K562 (cell line): ENCODE measurements around the gene RPL39. TPM values are rescaled to one million over a fixed set of nuclear protein-coding genes. Genes with fewer than 3 reads are reported as not detected.
A peak's percentile ranks its signal among the peaks of the same experiment; 100 is the strongest.

Source experiments
- BRD9 ChIP-seq: fragments of 450-650 bp; IDR thresholded peaks from 2 replicates; pipeline ENCODE4 v1.6.1; 2018; ENCODE audit warnings: low read depth; ENCODE audit not compliant: partially characterized antibody
- FOXK2 ChIP-seq, 2 experiments: fragments of 450-650 bp; IDR thresholded peaks in 1 of 2; conservative IDR thresholded peaks in 1 of 2; 2 replicates each; pipeline ENCODE4 v1.6.1; 2016; ENCODE audit warnings: low read depth in 2 of 2, mild to moderate bottlenecking in 1 of 2
- KLF10 ChIP-seq: fragments of 250-450 bp; sonication (Bioruptor Pico); IDR thresholded peaks from 2 replicates; pipeline ENCODE4 v1.6.1; 2021; ENCODE audit warnings: matching md5 sums
- NR3C1 ChIP-seq: sonication (generic); formaldehyde crosslinking; IDR thresholded peaks from 2 replicates; pipeline ENCODE4 v1.8.1; 2022; ENCODE audit warnings: missing genetic modification reagents
- PHF21A ChIP-seq: fragments of 450-650 bp; IDR thresholded peaks from 2 replicates; pipeline ENCODE4 v1.6.1; 2017; ENCODE audit warnings: low read depth, borderline replicate concordance
- PHF8 ChIP-seq: fragments of 200-600 bp; sonication (generic); IDR thresholded peaks from 2 replicates; pipeline ENCODE4 v1.6.1; 2012; ENCODE audit warnings: mixed run types, mild to moderate bottlenecking, inconsistent platforms, low read length, moderate library complexity, borderline replicate concordance
- POLR2B ChIP-seq: fragments of 450-650 bp; IDR thresholded peaks from 2 replicates; pipeline ENCODE4 v1.6.1; 2018; ENCODE audit warnings: low read depth; ENCODE audit not compliant: partially characterized antibody
- polyA plus RNA-seq, 8 experiments: library from polyadenylated mRNA; depleted of rRNA in 4 of 8; stranded (reverse) in 5 of 8; unstranded in 3 of 8; fragments of >200 nt; fragmentation: Nextera tagmentation in 2 of 8; fragmentation: Illumina TruSeq in 1 of 8; extraction: Ambion mirVana in 2 of 8; extraction: Trizol in 1 of 8; gene quantifications; 2 replicates each; pipeline versions ENCODE4 v1.2.1 to v1.2.3, GENCODE V29; 2011 to 2014; ENCODE audit warnings: inconsistent platforms in 1 of 8, missing spikeins in 1 of 8
- total RNA-seq, 7 experiments: library from RNA; depleted of rRNA in 6 of 7; stranded (reverse); fragments of >200 nt in 6 of 7; fragmentation: Illumina TruSeq in 2 of 7; extraction: Trizol in 2 of 7; gene quantifications; 2 replicates each; pipeline versions ENCODE4 v1.2.1 to v1.2.3, GENCODE V29; 2011 to 2021; ENCODE audit warnings: low replicate concordance in 1 of 7
- TF ChIP-seq, protein P1 (sequence below): sonication (generic); formaldehyde crosslinking; IDR thresholded peaks from 2 replicates; pipeline ENCODE4 v1.4.0; 2020; ENCODE audit warnings: mild to moderate bottlenecking, missing genetic modification reagents
- TF ChIP-seq, protein P2 (sequence below), 3 experiments: fragments of 200-800 bp in 1 of 3; sonication (Bioruptor generic) in 1 of 3; sonication (generic) in 1 of 3; formaldehyde crosslinking in 1 of 3; IDR thresholded peaks; 2 replicates each; pipeline versions ENCODE4 v1.6.1 to v1.8.0; 2016 to 2022; ENCODE audit warnings: mild to moderate bottlenecking in 2 of 3, missing compliant biosample characterization in 2 of 3, missing genetic modification characterization in 2 of 3, missing genetic modification reagents in 1 of 3
- TF ChIP-seq, protein P3 (sequence below): fragments of 250-450 bp; sonication (Bioruptor Pico); IDR thresholded peaks from 2 replicates; pipeline ENCODE4 v1.9.0; 2021; ENCODE audit warnings: mild to moderate bottlenecking, inconsistent platforms
- TF ChIP-seq, protein P4 (sequence below): fragments of 250-450 bp; sonication (Bioruptor Pico); IDR thresholded peaks from 2 replicates; pipeline ENCODE4 v1.5.0; 2021; ENCODE audit warnings: mild to moderate bottlenecking, moderate library complexity
- TF ChIP-seq, protein P5 (sequence below): IDR thresholded peaks from 2 replicates; pipeline ENCODE4 v1.6.1; 2011; ENCODE audit warnings: borderline replicate concordance, low read depth, mild to moderate bottlenecking, moderate library complexity, low read length; ENCODE audit not compliant: insufficient read depth, poor library complexity, severe bottlenecking
- TF ChIP-seq, protein P6 (sequence below): fragments of 250-450 bp; sonication (Bioruptor Pico); IDR thresholded peaks from 2 replicates; pipeline ENCODE4 v1.8.0; 2021; ENCODE audit warnings: borderline replicate concordance, mild to moderate bottlenecking, moderate library complexity; ENCODE audit not compliant: poor library complexity, severe bottlenecking

Gene RPL39
- total and polyA plus RNA-seq, 9 of the 15 experiments (the other 6 are each of a cell fraction or from before 2014, with no cell fraction given), result 1,382 to 5,043 (median 3,226) TPM

DNA sequence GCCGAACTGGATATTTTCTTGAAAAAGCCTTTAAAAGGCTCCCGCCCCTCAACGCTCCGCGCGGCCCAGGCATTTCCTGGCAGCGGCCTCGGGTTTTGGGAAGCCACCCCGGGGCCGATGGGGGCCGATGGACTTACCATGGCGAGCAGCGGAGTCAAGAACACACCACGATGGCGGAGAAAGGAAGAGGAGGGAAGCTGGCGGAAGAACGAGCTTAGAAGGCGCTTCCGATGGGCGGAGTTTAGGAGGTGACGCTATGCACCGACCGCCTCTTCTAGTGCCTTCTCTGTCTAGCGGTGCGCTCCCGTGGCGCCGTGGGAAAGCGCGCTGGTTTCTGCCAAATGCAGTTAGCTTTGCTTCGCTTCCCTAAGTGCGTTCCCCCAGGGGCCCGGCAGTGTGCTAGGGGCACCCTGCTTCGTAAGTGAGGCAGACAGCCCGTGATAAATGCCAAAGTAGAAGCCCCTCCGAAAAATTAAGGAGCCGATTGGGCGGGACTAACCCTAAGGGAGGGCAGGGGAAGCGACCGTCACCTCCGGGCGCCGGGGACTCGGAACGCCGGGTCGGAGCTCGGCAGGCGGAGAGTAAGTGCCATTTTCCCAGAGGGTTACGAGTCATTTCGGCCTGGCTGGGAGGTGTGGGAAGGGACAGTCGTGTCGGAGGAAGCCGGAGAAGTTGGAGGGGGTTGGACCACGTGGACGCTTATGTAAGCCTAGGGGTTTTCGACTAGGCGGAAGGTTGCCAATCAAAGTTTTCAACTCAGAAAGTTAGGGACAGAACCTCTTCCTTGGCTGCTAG lies at the start of gene RPL39 (continued):
- TF ChIP-seq, protein P1, sequence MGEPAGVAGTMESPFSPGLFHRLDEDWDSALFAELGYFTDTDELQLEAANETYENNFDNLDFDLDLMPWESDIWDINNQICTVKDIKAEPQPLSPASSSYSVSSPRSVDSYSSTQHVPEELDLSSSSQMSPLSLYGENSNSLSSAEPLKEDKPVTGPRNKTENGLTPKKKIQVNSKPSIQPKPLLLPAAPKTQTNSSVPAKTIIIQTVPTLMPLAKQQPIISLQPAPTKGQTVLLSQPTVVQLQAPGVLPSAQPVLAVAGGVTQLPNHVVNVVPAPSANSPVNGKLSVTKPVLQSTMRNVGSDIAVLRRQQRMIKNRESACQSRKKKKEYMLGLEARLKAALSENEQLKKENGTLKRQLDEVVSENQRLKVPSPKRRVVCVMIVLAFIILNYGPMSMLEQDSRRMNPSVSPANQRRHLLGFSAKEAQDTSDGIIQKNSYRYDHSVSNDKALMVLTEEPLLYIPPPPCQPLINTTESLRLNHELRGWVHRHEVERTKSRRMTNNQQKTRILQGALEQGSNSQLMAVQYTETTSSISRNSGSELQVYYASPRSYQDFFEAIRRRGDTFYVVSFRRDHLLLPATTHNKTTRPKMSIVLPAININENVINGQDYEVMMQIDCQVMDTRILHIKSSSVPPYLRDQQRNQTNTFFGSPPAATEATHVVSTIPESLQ, result no peak
- no peak for TF ChIP-seq KLF10
- TF ChIP-seq POLR2B, result peak; percentile 89
- TF ChIP-seq, protein P2, sequence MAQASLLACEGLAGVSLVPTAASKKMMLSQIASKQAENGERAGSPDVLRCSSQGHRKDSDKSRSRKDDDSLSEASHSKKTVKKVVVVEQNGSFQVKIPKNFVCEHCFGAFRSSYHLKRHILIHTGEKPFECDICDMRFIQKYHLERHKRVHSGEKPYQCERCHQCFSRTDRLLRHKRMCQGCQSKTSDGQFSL (CRISPR knock-in tag; IDR thresholded peaks at IDR 0.05), result no peak
- TF ChIP-seq, protein P2 (tag; IDR thresholded peaks at IDR 0.05), result no peak
- TF ChIP-seq, protein P3, sequence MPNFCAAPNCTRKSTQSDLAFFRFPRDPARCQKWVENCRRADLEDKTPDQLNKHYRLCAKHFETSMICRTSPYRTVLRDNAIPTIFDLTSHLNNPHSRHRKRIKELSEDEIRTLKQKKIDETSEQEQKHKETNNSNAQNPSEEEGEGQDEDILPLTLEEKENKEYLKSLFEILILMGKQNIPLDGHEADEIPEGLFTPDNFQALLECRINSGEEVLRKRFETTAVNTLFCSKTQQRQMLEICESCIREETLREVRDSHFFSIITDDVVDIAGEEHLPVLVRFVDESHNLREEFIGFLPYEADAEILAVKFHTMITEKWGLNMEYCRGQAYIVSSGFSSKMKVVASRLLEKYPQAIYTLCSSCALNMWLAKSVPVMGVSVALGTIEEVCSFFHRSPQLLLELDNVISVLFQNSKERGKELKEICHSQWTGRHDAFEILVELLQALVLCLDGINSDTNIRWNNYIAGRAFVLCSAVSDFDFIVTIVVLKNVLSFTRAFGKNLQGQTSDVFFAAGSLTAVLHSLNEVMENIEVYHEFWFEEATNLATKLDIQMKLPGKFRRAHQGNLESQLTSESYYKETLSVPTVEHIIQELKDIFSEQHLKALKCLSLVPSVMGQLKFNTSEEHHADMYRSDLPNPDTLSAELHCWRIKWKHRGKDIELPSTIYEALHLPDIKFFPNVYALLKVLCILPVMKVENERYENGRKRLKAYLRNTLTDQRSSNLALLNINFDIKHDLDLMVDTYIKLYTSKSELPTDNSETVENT (CRISPR knock-in tag), result no peak
- TF ChIP-seq PHF21A, result no peak
- TF ChIP-seq, protein P4, sequence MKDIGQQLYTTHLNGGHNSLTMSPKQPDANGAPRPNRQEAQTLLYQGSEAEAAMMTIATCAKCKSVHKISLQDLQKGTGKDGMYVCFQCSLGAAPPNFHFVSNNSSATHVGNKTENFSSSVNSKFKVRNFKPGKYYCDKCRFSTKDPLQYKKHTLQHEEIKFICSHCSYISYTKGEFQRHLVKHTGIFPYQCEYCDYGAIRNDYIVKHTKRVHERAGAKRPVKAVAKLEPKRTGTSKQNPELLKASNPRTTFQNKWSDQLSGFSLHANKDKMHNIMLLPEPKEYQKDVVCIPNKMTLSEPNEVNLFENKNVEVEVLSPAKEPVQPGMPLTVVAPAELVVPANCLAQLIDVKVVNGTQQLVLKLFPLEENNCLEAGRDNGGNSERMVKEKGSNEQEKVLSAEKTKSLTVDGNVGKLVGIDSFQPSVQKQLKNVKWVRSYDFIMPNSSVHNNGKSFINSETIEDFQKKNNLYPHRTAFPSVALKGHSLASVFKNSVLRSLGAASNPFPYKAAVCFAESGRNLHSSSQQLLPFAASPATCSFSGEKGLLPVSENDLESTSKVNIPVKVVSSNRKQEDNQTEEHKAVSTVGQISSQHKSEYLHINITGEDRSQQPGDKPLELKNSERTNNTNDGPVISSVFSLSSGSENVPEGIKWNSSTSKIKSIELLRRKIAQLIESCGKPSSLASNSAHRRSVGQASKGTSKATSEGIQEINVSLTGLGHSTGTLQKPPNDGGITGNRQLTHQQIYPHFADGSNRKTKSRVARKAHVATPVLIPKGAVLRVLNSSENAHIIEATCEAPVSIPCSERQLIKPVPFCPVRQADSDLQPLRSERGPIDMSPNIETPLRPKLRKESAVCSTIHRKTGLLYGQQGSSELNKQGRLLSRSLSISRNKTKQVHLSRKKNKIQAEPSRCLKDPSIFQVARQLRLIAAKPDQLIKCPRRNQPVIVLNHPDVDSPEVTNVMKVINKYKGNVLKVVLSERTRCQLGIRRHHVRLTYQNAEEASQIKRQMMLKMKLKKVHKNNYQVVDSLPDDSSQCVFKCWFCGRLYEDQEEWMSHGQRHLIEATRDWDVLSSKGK (CRISPR knock-in tag), result no peak
- TF ChIP-seq, protein P5, sequence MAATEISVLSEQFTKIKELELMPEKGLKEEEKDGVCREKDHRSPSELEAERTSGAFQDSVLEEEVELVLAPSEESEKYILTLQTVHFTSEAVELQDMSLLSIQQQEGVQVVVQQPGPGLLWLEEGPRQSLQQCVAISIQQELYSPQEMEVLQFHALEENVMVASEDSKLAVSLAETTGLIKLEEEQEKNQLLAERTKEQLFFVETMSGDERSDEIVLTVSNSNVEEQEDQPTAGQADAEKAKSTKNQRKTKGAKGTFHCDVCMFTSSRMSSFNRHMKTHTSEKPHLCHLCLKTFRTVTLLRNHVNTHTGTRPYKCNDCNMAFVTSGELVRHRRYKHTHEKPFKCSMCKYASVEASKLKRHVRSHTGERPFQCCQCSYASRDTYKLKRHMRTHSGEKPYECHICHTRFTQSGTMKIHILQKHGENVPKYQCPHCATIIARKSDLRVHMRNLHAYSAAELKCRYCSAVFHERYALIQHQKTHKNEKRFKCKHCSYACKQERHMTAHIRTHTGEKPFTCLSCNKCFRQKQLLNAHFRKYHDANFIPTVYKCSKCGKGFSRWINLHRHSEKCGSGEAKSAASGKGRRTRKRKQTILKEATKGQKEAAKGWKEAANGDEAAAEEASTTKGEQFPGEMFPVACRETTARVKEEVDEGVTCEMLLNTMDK, result no peak
- TF ChIP-seq, protein P6, sequence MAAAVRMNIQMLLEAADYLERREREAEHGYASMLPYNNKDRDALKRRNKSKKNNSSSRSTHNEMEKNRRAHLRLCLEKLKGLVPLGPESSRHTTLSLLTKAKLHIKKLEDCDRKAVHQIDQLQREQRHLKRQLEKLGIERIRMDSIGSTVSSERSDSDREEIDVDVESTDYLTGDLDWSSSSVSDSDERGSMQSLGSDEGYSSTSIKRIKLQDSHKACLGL (CRISPR knock-in tag), result no peak
- TF ChIP-seq BRD9, result peak; percentile 98
- TF ChIP-seq FOXK2 (conservative IDR thresholded peaks at IDR 0.05 in 1 of 2, IDR thresholded peaks at IDR 0.05 in 1 of 2; ENCODE audit: low read depth in 2 of 2), result peak in 1 of 2 experiments; percentile 23; a peak in 2 of 4 replicates
- TF ChIP-seq NR3C1 (CRISPR knock-in tag), result no peak
- TF ChIP-seq PHF8, result peak; percentile 89
